Measurements from ENCODE around the gene F11R.

- TF ChIP-seq E2F4 (IDR thresholded peaks at IDR 0.05; ENCODE audit: low read depth, low read length) (no peak), CBFB (IDR thresholded peaks at IDR 0.05; ENCODE audit: low read depth) (no peak), NFYA (IDR thresholded peaks at IDR 0.05; ENCODE audit: borderline replicate concordance, low read depth, low read length) (no peak)
Measured at GRCh38 chr1:160963521-160963920, 57.4 kb downstream of the F11R start.

Data from GM12878 (cell line).